ENCODE measurements around the gene USP24.
"Not testable (repeated sequence)": the region's sequence is repeated elsewhere in the genome, so short reads cannot be mapped to it uniquely, and the experiment has no call there.

Gene USP24

DNA sequence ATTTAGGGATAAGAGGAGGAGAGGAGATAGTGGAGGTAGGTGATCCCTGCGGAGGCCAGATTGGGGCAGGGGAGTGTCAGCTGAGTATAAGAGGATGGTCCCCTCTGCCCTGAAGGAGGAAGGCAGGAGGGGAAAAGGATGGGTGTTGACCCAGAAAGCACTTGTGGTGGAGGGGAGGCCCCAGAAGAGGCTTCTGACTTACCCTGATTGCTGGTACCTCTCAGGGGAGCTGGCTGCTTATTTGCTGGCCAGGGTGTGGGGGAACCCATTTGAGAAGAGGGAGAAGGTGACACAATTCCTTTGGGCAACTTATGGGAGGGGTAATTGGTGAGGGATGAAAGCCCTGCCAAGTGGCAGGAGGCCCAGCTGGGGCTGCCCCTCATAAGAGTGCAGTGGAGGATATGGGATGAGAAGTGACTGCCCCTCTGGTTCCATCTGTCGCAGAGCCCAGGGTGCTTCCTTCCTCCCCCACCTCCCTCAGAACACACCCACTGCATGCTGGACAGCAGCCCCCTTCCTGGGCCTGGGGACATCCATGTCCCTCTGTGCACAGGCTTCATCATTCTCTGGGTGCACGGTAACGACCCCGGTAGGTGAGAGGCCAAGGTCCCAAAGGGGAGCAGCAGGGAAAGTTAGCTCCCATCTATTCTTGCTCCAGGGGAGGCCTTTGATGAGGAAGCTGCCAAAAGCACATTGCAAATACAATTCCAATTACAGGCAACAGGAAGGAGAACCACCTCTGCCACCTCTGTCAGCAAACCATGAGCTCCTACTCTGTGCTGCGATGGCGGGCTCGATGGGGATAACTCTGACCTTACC, 177.2 kb downstream of the USP24 start:
- no peak for DNase-seq (ENCODE audit: low read depth in 2 of 2)

DNA sequence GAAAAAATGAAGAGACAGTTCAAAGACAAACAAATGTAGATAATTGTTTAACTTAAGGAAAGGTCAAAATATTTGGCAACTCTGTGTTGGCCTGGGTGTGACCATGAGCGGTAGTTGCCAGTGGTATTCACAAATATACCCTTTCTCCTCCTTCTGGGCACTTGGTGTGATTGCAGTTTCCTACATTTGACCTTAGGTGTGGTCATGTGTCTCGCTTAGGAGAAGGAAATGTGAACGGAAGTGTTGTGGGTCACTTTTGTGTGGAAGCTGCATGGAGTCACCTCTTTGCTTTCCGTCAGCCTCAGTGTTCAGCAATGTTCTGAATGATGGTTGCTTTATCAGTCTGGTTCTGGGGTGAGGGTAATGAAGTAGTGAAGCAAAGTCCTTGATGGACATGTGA, 179.3 kb downstream of the USP24 start:
- DNase-seq (ENCODE audit: low read depth in 2 of 2): no peak

DNA sequence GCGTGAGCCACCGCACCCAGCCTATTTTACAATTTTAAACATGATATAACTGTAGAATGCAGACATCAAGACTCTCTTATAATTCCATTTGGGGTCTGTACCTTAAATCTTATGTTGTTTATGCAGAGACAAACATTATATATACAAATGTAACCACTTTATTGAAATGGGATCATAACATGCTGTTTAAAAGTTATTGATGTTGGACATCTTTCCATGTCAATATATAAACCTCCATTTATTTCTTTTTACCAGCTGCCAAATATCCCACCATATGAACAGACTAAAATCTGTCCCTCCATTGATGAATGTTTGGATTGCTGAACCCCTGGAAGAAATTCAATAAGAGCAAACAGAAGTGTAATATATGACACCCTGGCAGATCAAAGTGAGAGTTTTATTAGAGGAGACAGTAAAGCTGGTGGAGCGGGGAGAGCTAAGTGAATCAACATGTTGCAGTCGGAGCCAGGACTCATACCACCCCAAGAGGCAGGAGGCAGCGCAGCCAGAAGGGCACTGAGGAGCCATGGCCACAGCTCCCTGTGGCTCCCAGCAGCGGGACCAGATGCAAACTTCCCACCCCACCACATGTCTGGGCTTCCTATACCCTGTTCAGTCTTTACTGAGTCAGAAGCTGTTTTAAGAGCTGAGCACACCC, 180.6 kb downstream of the USP24 start:
- DNase-seq (ENCODE audit: low read depth in 2 of 2): no peak

DNA sequence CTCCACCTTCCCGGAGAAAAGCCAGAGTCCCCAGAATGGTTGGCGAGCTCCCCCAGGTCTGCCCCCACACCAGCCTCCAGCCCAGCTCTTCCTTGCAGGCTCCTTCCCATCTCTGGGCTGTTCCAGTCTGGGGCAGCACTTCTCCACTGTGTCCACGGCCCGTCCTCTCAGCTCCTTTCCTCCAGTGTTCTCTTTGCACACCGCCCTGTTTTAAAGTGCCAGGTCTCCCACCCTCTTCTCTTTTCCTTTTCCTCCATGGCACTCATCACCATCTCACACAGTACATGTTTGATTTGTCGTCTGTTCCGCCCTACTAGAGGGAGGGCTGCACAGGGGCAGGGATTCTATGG, 181.9 kb downstream of the USP24 start:
- no peak for DNase-seq (ENCODE audit: low read depth in 2 of 2)

DNA sequence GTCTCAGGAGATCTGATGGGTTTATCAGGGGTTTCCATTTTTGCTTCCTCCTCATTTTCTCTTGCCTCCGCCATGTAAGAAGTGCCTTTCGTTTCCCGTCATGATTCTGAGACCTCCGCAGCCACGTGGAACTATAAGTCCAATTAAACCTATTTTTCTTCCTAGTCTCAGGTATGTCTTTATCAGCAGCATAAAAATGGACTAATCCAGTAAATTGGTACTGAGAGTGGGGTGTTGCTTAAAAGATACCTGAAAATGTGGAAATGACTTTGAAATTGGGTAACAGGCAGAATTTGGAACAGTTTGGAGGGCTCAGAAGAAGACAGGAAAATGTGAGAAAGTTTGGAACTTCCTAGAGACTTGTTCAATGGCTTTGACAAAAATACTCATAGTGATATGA, 184.1 kb downstream of the USP24 start:
- DNase-seq (ENCODE audit: low read depth in 2 of 2): not testable (repeated sequence)

DNA sequence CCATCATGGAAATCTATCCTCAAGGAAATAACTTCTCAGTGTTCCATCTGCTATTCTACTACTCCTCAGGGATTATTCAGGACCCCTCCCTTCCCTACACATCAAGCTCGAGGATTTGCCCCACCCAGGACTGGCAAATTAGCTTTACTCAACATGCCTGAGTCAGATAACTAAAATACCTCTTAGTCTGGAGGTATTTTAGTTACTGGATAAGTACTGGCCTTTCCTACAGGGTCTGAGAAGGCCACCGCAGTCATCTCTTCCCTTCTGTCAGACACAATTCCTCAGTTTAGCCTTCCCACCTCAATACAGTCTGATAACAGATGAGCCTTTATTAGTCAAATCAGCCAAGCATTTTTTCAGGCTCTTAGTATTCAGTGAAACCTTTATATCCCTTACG, 188.5 kb downstream of the USP24 start:
- DNase-seq (ENCODE audit: low read depth in 2 of 2): not testable (repeated sequence)

DNA sequence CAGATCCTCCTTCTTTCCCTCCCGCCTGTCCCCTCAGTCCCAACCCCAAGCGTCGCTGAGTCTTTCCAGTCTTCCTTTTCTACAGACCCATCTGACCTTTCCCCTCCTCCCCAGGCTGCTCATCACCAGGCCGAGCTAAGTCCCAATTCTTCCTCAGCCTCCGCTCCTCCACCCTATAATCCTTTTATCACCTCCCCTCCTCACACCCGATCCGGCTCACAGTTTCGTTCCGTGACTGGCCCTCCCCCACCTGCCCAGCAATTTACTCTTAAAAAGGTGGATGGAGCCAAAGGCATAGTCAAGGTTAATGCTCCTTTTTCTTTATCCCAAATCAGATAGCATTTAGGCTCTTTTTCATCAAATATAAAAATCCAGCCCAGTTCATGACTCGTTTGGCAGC, 191.0 kb downstream of the USP24 start:
- DNase-seq (ENCODE audit: low read depth in 2 of 2): not testable (repeated sequence)

DNA sequence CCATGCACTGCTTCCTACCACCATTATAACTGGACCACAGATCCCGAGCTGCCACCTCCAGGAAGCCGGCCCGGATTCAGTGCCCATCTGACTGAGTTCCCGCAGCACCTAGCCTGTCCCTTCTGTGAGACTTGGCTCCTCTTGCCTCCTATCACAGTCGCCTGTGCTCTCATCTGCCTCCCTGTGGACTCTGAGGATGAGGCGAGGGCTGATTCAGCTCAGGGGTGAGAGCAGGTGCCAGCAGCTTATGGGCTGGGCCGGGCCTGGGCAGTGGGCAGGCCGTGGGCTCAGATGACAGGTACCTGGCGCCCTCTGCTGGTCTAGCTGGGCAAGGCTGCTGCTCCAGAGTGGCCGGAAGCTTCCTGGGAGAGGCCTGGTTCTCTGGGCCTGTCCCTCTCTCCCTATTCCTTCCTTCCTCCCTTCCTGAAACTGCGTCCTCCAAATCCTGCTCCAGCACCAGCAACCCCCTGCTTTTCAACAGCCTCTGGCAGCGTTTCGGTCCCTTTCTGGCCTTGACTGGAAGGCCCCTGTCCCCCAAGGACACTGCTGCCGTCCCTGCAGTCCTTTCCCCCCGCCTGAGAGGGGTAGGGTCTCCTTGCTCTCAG, 193.1 kb downstream of the USP24 start:
- peak; percentile 63 to 67 for DNase-seq (ENCODE audit: low read depth in 2 of 2)

DNA sequence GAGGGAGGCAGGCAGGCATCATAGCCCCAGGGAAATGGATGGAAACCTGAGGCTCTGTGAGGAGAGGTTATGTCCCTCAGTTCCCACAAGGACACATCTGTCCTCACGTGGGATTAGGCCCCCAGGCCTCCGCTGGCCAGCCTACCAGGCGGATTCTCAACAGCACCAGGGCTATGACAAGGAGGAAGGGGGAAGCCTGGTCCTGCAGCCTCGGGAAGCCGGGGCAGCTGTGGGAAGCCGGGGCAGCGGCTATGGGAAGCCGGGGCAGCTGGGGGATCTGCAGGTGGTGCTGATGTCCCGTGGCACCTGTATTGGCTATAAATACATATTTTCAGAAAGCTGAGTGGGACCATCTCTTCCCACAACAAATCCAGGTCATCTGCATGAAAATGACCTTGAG, 196.8 kb downstream of the USP24 start:
- no peak for DNase-seq (ENCODE audit: low read depth in 2 of 2)
